Stimulated activated effector memory CD8-positive, alpha-beta T cell treated with anti-CD3 and anti-CD28 coated beads, Interleukin-12 subunit alpha, Interleukin-12 subunit beta, amount 100 ng/mL, for 72 hours (primary cell): ENCODE results near the gene RCVRN.

Experiments used
- ATAC-seq: fragments of 150-1000 bp; cut with Tn5 transposase; 2 replicates; pipeline ENCODE4 v1.10.0; 2021
- DNase-seq, 2 donors: peaks; one replicate each; pipeline ENCODE4 v3.0.0; 2021 to 2022; ENCODE audit warnings: low spot score in 2 of 2
- H3K27ac Mint-ChIP-seq: one replicate; pipeline ENCODE4 v1.8.0; 2022; ENCODE audit warnings: mild to moderate bottlenecking, mixed read lengths
- H3K36me3 Mint-ChIP-seq: one replicate; pipeline ENCODE4 v1.8.0; 2022; ENCODE audit warnings: mild to moderate bottlenecking, mixed read lengths
- H3K4me1 Mint-ChIP-seq: one replicate; pipeline ENCODE4 v1.8.0; 2022; ENCODE audit warnings: mixed read lengths
- H3K4me3 Mint-ChIP-seq: one replicate; pipeline ENCODE4 v1.8.0; 2022; ENCODE audit warnings: mild to moderate bottlenecking, mixed read lengths
- H3K9me3 Mint-ChIP-seq: one replicate; pipeline ENCODE4 v1.8.0; 2022; ENCODE audit warnings: mixed read lengths

The RCVRN gene

GRCh38 chr17:9893411-9894012 lies 11.6 kb downstream of the RCVRN start:
- H3K36me3 Mint-ChIP-seq = no peaks in the 10 kb centered on the region
- H3K27ac Mint-ChIP-seq = no peak overlapping the region
- no peak overlapping the region for H3K4me3 Mint-ChIP-seq
- H3K9me3 Mint-ChIP-seq = no peaks in the 10 kb centered on the region
- ATAC-seq = no peak
- no peak for DNase-seq
- H3K4me1 Mint-ChIP-seq = no peaks in the 10 kb centered on the region

- H3K4me1 Mint-ChIP-seq = no peaks in the 10 kb centered on the region
- no peak overlapping the region for H3K4me3 Mint-ChIP-seq
- ATAC-seq = peak; percentile 63
- DNase-seq = no peak
- H3K27ac Mint-ChIP-seq = no peak overlapping the region
- no peaks in the 10 kb centered on the region for H3K36me3 Mint-ChIP-seq
- H3K9me3 Mint-ChIP-seq = no peaks in the 10 kb centered on the region
Measured at GRCh38 chr17:9890124-9890523, 14.9 kb downstream of the RCVRN start.

- no peaks in the 10 kb centered on the region for H3K36me3 Mint-ChIP-seq
- no peak overlapping the region for H3K27ac Mint-ChIP-seq
- ATAC-seq = no peak
- H3K4me1 Mint-ChIP-seq = no peaks in the 10 kb centered on the region
- no peak overlapping the region for H3K4me3 Mint-ChIP-seq
- DNase-seq = no peak
- H3K9me3 Mint-ChIP-seq = peaks cover 10% of the 10 kb centered on the region
Measured at GRCh38 chr17:9887508-9887907, 17.6 kb downstream of the RCVRN start.

GRCh38 chr17:9886141-9886930 lies 18.7 kb downstream of the RCVRN start:
- no peak for ATAC-seq
- Mint-ChIP-seq H3K4me1 (no peaks in the 10 kb centered on the region), H3K4me3 (no peak overlapping the region)

GRCh38 chr17:9883451-9883850 lies 21.6 kb downstream of the RCVRN start:
- Mint-ChIP-seq H3K36me3 (no peaks in the 10 kb centered on the region), H3K4me3 (no peak overlapping the region), H3K9me3 (peaks cover 15% of the 10 kb centered on the region), H3K4me1 (no peaks in the 10 kb centered on the region), H3K27ac (no peak overlapping the region)
- DNase-seq (no peak), ATAC-seq (no peak)

More at GRCh38 chr17:9886141-9886930, 18.7 kb downstream of the RCVRN start:
- DNase-seq = no peak
- H3K27ac Mint-ChIP-seq = no peak overlapping the region
- peaks cover 15% of the 10 kb centered on the region for H3K9me3 Mint-ChIP-seq
- H3K36me3 Mint-ChIP-seq = no peaks in the 10 kb centered on the region

- DNase-seq (no peak), ATAC-seq (no peak)
- Mint-ChIP-seq H3K36me3 (no peaks in the 10 kb centered on the region), H3K4me1 (no peaks in the 10 kb centered on the region), H3K27ac (no peak overlapping the region), H3K4me3 (no peak overlapping the region), H3K9me3 (peaks cover 15% of the 10 kb centered on the region)
Measured at GRCh38 chr17:9880582-9880999, 24.5 kb downstream of the RCVRN start.

- H3K4me3 Mint-ChIP-seq = no peak overlapping the region
- no peak for ATAC-seq
- H3K27ac Mint-ChIP-seq = no peak overlapping the region
- peaks cover 15% of the 10 kb centered on the region for H3K9me3 Mint-ChIP-seq
- no peak for DNase-seq
- H3K36me3 Mint-ChIP-seq = no peaks in the 10 kb centered on the region
- H3K4me1 Mint-ChIP-seq = no peaks in the 10 kb centered on the region
Measured at GRCh38 chr17:9878786-9879525, 26.1 kb downstream of the RCVRN start.

- H3K27ac Mint-ChIP-seq = no peak overlapping the region
- H3K4me1 Mint-ChIP-seq = no peaks in the 10 kb centered on the region
- ATAC-seq (no peak), DNase-seq (no peak)
- no peaks in the 10 kb centered on the region for H3K36me3 Mint-ChIP-seq
- no peak overlapping the region for H3K4me3 Mint-ChIP-seq
- peaks cover 11% of the 10 kb centered on the region for H3K9me3 Mint-ChIP-seq
Measured at GRCh38 chr17:9878356-9878755, 26.7 kb downstream of the RCVRN start.

GRCh38 chr17:9875441-9875840 lies 29.6 kb downstream of the RCVRN start:
- no peaks in the 10 kb centered on the region for H3K4me1 Mint-ChIP-seq
- H3K9me3 Mint-ChIP-seq = no peaks in the 10 kb centered on the region
- H3K36me3 Mint-ChIP-seq = no peaks in the 10 kb centered on the region
- H3K4me3 Mint-ChIP-seq = no peak overlapping the region
- ATAC-seq = no peak
- no peak overlapping the region for H3K27ac Mint-ChIP-seq
- no peak for DNase-seq

GRCh38 chr17:9874722-9875121 lies 30.3 kb downstream of the RCVRN start:
- H3K4me3 Mint-ChIP-seq = no peak overlapping the region
- H3K36me3 Mint-ChIP-seq = no peaks in the 10 kb centered on the region
- H3K4me1 Mint-ChIP-seq = no peaks in the 10 kb centered on the region
- DNase-seq (no peak), ATAC-seq (no peak)
- H3K27ac Mint-ChIP-seq = no peak overlapping the region
- H3K9me3 Mint-ChIP-seq = no peaks in the 10 kb centered on the region

- Mint-ChIP-seq H3K9me3 (no peaks in the 10 kb centered on the region), H3K27ac (no peak overlapping the region), H3K36me3 (no peaks in the 10 kb centered on the region), H3K4me3 (no peak overlapping the region), H3K4me1 (no peaks in the 10 kb centered on the region)
- ATAC-seq = no peak
- DNase-seq = no peak
Measured at GRCh38 chr17:9872852-9873251, 32.2 kb downstream of the RCVRN start.

- H3K4me3 Mint-ChIP-seq = no peak overlapping the region
- DNase-seq = no peak
- no peaks in the 10 kb centered on the region for H3K36me3 Mint-ChIP-seq
- no peaks in the 10 kb centered on the region for H3K9me3 Mint-ChIP-seq
- no peak overlapping the region for H3K27ac Mint-ChIP-seq
- no peaks in the 10 kb centered on the region for H3K4me1 Mint-ChIP-seq
- ATAC-seq = no peak
Measured at GRCh38 chr17:9868552-9868951, 36.5 kb downstream of the RCVRN start.

- no peaks in the 10 kb centered on the region for H3K4me1 Mint-ChIP-seq
- no peak overlapping the region for H3K4me3 Mint-ChIP-seq
- H3K36me3 Mint-ChIP-seq = no peaks in the 10 kb centered on the region
- H3K27ac Mint-ChIP-seq = no peak overlapping the region
- ATAC-seq (no peak), DNase-seq (no peak)
- no peaks in the 10 kb centered on the region for H3K9me3 Mint-ChIP-seq
Measured at GRCh38 chr17:9865586-9865985, 39.5 kb downstream of the RCVRN start.

GRCh38 chr17:9862949-9863348 lies 42.1 kb downstream of the RCVRN start:
- Mint-ChIP-seq H3K9me3 (peaks cover 2% of the 10 kb centered on the region), H3K4me1 (no peaks in the 10 kb centered on the region), H3K27ac (no peak overlapping the region), H3K36me3 (no peaks in the 10 kb centered on the region), H3K4me3 (no peak overlapping the region)
- no peak for ATAC-seq
- no peak for DNase-seq

- Mint-ChIP-seq H3K27ac (no peak overlapping the region), H3K36me3 (no peaks in the 10 kb centered on the region), H3K4me1 (no peaks in the 10 kb centered on the region), H3K9me3 (peaks cover 2% of the 10 kb centered on the region), H3K4me3 (no peak overlapping the region)
- ATAC-seq (no peak), DNase-seq (no peak)
Measured at GRCh38 chr17:9862220-9862619, 42.9 kb downstream of the RCVRN start.

- DNase-seq (no peak), ATAC-seq (no peak)
- Mint-ChIP-seq H3K4me3 (no peak overlapping the region), H3K4me1 (no peaks in the 10 kb centered on the region), H3K27ac (no peak overlapping the region), H3K36me3 (no peaks in the 10 kb centered on the region), H3K9me3 (peaks cover 2% of the 10 kb centered on the region)
Measured at GRCh38 chr17:9860851-9861250, 44.2 kb downstream of the RCVRN start.
